Fibroblast of upper back skin (primary cell): ENCODE measurements around the gene ACBD7.

Source experiments
- DNase-seq: peaks from one replicate; pipeline ENCODE4 v3.0.0-alpha.2; 2013

The ACBD7 gene

GRCh38 chr10:15088428-15089261 is at the start of gene ACBD7:
ACBD7 (minus strand) TSS chr10:15088776; CDS start chr10:15088728, 48 bp downstream.
- DNase-seq = peak; percentile 64

GRCh38 chr10:15137636-15138035 is 49.1 kb upstream of the ACBD7 start:
- DNase-seq = peak; percentile 10

DNA sequence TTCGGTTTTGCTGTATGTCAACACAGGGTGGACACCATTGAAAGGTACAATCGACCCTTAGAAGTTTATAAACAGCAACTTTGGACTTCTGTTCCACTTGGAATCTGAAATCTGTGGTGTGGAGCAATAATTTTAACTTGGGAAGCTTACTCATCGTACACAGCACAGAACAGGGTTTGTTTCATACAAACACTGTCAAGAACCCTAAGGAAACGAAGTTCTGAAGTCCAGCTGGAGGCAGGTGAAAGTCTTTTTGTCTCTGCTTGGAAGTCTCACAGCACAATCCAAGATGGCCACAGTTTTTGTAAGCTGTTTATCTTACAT is 48.4 kb upstream of the ACBD7 start:
- no peak for DNase-seq

DNA sequence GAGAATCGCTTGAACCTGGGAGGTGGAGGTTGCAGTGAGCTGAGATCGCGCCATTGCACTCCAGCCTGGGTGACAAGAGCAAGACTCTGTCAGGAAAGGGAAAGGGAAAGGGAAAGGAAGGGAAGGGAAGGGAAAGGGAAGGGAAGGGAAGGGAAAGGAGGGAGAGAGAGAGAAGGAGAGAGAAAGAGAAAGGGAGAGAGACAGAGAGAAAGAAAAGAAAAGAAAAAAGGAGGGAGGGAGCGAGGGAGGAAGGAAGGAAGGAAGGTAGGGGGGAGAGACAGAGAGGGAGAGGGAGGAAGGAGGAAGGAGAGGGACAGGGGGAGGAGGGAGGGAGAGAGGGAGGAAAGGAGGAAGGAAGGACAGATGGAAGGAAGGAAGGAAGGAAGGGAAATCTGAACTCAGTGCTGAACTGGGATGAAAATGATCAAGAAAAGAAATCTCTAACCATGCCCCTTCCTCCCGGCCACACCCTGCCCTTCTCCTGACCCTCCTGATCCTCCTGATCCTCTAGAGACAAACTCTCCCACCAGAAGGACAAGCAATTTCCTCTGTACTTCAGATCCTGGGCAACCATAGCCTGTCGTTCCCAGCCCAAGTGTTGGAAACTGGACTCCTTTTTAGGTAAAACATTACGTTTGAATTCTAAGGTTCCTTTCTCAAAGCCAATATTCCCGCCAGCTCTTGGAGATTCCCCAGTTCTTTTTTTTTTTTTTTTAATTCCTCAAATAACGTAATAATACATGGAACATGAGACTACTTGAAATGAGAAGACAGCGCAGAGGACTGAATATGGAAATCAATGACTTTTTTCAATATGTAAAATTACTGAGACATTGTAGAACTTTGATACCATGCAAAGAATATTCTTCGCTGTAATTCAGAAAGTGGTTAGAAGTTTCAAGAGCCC is 47.8 kb upstream of the ACBD7 start:
- no peak for DNase-seq

DNA sequence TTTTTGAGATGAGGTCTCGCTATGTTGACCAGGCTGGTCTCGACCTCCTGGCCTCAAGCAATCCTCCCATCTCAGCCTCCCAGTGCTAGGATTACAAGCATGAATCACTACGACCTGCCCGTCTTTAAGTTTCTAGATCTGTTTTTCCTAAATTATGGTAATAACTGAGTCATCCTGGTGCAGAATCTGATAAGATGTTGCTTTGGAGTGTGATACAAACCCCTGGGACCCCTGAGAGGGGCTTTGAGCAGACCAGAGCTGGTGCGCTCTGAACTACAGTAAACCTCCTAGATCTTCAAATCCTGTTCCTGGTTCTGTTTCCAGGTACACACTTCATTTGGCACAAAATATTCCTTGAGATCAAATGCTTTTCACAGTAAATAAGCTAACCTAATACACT is 42.8 kb upstream of the ACBD7 start:
- DNase-seq = no peak

DNA sequence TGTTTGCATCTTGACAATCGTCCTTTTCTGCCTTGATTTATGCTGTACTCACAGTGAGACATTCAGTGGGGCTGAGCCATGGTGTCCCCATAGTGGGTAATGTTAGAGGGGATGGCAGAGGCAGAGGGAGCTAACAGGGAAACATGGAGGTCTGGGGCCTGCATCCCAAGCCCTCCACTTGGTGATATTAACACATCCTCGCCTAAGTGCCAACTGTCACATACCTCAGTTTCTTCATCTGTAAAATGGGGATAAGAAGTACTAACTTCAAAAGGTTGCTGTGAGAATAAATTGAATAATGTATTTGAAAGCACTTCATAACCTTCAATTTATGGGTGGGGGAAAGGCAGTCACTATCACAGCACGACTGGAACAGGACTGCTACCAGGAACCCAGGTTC is 36.3 kb upstream of the ACBD7 start:
- no peak for DNase-seq

GRCh38 chr10:15124190-15124589 is 35.6 kb upstream of the ACBD7 start:
- DNase-seq = no peak

DNA sequence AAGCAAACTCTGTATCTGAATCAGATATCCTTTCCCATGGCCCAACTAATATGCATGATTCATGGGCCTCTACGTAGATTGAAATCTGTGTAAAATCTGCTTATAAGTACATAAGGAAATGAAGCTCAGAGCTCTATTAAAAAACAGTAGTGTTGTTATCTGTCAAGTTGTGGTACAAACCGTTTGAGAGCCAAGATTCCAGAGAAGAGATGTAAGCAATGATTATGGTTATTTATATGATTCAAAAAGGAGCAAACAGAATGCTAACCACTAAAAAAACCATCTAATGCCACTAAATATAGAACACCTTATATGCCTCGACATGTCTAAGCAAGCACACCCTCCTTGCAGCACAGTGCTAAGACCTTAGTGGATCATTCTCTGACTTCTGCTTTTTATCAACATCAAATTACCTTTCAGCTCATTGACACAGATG is 35.2 kb upstream of the ACBD7 start:
- DNase-seq = peak; percentile 48

- DNase-seq = no peak
These were observed 34.0 kb upstream of the ACBD7 start for GRCh38 chr10:15122477-15123030.

GRCh38 chr10:15121707-15122106 is 33.1 kb upstream of the ACBD7 start:
- peak; percentile 32 for DNase-seq

GRCh38 chr10:15120523-15120922 is 31.9 kb upstream of the ACBD7 start:
- peak; percentile 61 for DNase-seq

GRCh38 chr10:15118615-15119014 is 30.0 kb upstream of the ACBD7 start:
- DNase-seq = no peak

GRCh38 chr10:15116225-15116624 is 27.6 kb upstream of the ACBD7 start:
- no peak for DNase-seq

DNA sequence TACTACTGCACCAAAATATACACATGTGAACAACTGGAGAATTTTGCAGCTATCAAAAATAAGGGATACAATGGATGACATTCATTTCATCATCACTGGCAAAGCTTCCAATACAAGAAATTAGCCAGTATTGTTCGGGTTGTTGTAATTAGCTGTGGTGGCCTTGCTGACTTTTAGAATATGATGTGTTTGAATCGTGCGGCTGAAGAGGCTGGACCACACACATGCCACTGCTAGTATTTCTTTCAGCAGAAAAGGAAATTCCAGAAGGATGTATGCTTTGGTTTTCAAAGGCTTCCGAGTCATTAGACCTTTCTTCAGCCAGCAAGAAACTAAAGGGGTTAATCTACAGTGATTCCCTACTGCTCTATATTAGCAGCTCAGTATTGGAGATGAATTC is 25.2 kb upstream of the ACBD7 start:
- DNase-seq = peak; percentile 51

DNA sequence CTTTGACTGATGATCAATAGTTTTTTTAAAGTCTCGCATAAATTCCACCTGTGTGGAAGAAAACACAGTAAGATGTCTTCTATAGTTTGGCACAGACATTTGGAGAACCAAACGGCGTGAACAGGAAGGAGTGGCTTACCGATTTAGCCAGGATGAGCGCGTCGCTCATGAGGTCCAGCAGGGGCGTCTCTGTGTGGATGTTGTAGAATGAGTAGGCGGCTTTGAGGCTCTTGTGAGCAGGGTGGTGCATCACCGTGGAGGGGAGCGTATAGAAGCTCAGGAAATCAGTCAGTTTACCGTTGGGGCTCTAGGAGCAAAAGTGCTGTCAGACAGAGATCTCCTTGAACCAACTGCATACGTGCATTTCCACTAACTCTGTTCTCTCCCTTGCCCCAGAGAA is 24.1 kb upstream of the ACBD7 start:
- DNase-seq = no peak

DNA sequence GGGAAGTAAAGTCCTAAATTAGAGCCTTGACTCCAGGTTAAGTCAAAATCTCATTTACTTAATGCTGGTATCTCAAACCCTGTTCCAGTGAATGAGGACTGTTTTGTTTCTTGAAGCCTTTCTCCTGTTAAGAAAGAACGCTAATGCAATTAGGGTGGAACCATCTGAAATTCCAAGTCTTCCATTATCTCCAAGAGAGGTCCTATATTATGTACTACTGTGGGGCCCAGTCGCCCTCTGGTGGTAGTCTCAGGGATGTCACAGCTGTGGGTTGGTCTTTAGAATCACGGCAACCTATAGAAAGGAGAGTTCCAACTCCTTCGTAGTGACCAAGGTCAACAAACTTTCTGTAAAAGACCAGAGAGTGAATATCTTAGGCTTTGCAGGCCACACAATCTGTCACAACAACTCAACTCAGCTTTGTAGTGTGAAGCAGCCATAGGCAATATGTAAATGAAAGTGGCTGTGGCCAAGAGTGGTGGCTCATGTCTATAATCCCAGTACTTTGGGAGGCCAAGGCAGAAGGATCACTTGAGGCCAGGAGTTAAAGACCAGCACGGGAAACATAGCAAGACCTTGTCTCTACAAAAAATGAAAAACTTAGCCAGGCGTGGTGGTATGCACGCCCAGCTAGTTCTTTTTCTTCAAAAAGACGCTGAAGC is 17.9 kb upstream of the ACBD7 start:
- DNase-seq = peak; percentile 70

DNA sequence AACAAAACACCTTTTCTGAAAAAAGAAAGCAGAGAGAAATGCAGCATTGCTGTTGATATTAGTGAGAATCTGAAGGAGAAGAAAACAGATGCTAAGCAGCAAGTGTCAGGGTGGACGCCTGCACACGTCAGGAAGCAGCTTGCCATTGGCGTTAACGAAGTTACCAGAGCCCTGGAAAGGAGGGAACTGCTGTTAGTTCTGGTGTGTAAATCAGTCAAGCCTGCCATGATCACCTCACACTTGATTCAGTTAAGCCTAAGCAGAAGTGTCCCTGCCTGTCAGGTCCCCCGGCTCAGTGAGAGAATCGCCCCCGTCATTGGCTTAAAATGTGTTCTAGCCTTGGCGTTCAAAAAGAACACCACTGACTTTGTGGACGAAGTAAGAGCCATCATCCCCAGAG is 14.9 kb upstream of the ACBD7 start:
- DNase-seq = no peak

DNA sequence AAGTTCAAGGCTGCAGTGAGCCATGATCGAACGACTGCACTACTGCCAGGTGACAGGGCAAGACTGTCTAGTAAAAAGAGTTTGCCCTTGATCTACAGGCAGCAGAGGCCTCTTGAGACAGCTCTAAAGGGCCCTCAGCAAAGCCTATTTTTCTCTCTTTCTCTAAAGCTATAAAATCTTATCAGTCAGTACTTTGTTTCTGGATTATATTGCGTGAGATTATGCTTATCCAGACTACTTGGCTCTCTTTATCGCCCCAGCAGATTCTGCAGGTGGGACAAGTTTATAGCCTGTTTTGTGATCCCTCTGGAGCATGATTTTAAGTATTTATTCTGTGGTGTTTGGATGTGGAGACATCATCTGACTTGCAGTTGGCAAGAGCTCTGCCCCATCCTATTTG is 11.3 kb upstream of the ACBD7 start:
- no peak for DNase-seq

GRCh38 chr10:15097011-15097812 is 8.6 kb upstream of the ACBD7 start, which contains the start of gene RPP38:
RPP38 (plus strand) TSS chr10:15097355; CDS start chr10:15103315, 5,960 bp downstream.
- DNase-seq = peak; percentile 95

DNA sequence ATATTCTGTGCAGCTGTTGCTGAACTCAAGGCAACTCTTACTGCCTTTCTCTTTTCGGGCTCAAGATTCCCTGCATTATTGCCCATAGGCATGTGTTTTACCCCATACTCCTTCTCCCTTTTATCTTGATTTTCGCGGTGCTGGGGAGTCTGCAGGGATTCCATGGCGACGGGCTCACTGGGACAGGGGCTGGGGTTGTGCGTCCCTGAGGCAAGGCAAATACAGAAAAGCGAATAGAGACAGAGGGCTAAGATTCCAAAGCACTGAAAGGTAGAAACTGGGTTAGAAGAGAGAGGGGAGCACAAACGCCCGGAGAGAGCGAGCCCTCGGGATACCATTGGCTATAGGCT is 8.1 kb upstream of the ACBD7 start:
- no peak for DNase-seq

GRCh38 chr10:15092855-15093408 is 4.4 kb upstream of the ACBD7 start:
- no peak for DNase-seq

GRCh38 chr10:15091418-15091817 is 2.8 kb upstream of the ACBD7 start:
- DNase-seq = no peak
